GM18858 (cell line): ENCODE results near the gene SERAC1.
A peak's percentile ranks its signal among the peaks of the same experiment; 100 is the strongest.
"Not testable (repeated sequence)": the region's sequence is repeated elsewhere in the genome, so short reads cannot be mapped to it uniquely, and the experiment has no call there.

Experiments used
- ATAC-seq: cut with Tn5 transposase; IDR thresholded peaks from one replicate; pipeline ENCODE4 v1.9.1; 2021; ENCODE audit not compliant: unreplicated experiment

Gene SERAC1

GRCh38 chr6:158168040-158168289 lies at the start of gene SERAC1:
SERAC1 (minus strand) TSS chr6:158168262; CDS start chr6:158158363, 9,899 bp downstream.
- no peak for ATAC-seq

DNA sequence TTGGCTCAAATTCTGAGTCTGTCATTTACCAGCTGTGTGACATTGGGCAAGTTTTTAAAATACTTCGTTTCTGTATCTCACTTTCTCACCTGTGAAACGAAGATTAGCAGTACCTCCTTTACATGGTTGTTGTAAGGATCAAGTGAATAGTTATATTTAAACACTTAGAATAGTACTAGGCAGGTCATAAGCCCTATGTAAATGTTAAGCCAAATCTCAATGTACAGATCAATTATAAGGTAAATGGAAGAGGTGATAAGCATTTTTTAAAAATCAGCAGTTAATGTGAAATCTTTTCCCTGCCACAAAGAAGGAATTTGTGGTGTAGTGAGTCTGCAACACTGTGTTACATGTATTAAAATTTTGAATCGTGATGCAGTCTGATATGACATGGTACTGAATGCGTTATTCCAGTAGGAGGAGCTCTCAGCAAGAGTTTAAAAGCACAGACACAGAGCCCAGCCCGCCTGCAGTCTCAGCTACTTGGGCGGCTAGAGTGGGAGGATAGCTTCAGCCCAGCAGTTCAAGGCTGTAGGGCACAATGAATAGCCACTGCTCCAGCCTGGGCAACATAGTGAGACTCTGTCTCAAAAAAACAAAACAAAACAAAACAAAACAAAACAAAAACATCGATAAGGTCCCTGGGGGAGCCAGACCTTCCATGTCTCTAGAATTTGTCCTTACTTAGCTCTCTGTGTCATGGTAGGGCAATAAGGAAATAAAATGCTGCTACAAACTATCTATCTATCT lies 46.0 kb upstream of the SERAC1 start:
- peak; percentile 84 for ATAC-seq

DNA sequence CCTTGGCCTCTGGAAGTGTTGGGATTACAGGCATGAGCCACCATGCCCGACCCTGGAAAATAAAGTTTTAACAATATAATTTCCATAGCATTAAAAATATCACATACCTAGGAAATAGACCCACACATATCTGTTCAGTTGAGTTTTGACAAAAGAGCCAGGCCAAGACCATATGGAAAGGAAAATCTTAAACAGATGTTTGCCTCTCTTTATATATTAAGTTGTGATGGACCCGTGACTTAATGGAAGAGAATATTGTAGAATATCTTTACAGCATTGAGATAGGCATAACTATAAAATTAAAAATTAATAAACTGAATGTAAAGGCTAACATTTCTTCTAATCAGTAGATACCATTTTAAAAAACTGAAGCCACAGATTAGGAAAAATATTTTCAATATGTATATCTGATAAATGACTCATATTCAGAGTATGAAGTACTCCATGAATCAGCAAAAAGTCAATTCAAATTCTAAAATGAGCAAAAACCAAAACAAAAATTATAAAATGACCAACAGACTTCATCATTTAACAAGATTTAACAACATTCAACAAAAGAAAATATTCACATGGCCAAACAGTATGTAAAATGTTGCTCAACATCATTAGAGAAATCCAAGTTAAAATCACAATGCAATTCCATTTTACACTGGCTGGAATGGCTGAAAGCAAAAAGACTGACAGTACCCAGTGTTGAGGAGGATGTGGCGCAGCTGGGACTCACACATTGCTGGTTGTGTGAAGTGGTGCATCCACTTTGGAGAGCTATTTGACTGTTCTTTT lies 43.4 kb upstream of the SERAC1 start:
- ATAC-seq: no peak

DNA sequence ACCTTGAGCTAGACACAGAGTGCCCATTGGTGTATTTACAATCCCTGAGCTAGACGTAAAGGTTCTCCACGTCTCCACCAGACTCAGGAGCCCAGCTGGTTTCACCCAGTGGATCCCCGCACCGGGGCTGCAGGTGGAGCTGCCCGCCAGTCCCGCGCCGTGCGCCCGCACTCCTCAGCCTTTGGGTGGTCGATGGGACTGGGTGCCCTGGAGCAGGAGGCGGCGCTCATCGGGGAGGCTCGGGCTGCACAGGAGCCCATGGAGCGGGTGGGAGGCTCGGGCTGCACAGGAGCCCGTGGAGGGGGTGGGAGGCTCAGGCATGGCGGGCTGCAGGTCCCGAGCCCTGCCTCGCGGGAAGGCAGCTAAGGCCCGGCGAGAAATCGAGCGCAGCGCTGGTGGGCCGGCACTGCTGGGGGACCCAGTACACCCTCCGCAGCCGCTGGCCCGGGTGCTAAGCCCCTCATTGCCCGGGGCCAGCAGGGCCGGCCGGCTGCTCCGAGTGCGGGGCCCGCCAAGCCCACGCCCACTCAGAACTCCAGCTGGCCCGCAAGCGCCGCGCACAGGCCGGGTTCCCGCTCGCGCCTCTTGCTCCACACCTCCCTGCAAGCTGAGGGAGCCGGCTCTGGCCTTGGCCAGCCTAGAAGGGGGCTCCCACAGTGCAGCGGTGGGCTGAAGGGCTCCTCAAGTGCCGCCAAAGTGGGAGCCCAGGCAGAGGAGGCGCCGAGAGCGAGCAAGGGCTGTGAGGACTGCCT lies 41.7 kb upstream of the SERAC1 start:
- ATAC-seq: not testable (repeated sequence)

DNA sequence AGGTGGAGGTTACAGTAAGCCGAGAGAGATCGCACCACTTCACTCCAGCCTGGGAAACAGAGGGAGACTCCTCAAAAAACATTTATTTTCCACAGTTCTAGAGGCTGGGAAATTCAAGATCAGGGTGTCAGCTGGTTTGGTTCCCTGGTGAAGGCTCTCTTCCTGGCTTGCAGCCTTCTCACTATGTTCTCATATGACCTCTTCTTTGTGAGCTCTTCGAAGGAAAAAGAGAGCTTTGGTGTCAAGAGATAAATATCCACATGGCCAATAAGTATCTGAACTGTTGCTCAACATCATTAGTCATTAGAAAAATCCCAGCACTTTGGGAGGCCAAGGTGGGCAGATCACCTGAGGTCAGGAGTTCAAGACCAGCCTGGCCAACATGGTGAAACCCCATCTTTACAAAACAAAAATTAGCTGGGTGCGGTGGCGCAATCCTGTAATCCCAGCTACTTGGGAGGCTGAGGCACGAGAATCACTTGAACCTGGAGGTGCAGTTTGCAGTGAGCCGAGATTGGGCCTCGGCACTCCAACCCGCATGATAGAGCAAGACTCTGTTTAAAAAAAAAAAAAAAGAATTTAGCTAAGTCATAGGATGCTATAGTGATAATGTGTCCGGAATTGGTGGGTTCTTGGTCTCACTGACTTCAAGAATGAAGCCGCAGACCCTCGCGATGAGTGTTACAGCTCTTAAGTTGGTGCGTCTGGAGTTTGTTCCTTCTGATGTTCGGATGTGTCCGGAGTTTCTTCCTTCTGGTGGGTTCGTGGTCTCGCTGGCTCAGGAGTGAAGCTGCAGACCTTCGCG lies 40.4 kb upstream of the SERAC1 start:
- ATAC-seq: not testable (repeated sequence)

DNA sequence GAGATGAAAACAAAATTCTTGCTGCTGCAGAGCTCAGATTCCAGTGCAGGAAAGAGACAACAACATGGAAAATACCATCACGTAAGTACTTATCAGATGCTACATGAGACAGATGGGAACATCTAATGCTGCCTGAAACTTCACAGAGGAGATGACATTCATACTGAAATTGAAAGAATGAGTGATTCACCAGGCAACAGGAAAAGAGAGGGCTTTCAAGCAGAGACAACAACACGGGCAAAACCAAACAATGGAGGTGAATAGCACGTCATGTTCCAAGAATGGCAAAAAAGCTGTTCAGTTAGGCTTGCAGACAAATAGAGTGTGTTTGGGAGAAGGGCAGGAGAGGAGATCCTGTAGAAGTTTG lies 39.3 kb upstream of the SERAC1 start:
- ATAC-seq: peak; percentile 99

- no peak for ATAC-seq
These were observed 38.8 kb upstream of the SERAC1 start for GRCh38 chr6:158206740-158207421.

- ATAC-seq: no peak
These were observed 37.3 kb upstream of the SERAC1 start for GRCh38 chr6:158205169-158205944.

DNA sequence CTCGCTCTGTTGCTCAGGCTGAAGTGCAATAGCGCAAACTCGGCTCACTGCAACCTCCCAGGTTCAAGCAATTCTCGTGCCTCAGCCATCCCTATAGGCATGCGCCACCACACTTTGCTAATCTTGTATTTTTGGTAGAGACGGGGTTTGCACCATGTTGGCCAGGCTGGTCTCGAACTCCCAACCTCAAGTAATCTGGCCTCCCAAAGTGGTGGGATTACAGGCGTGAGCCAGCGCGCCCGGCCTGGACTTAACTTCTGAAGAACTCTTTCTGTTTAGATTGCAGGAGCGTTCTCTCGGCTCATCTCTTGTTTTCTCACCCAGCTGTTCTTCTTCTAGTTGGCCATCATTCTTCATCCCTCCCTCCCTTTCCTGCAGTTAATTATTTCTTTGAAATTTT lies 30.4 kb upstream of the SERAC1 start:
- ATAC-seq: no peak

- ATAC-seq: no peak
These were observed 26.6 kb upstream of the SERAC1 start for GRCh38 chr6:158194487-158195280.

DNA sequence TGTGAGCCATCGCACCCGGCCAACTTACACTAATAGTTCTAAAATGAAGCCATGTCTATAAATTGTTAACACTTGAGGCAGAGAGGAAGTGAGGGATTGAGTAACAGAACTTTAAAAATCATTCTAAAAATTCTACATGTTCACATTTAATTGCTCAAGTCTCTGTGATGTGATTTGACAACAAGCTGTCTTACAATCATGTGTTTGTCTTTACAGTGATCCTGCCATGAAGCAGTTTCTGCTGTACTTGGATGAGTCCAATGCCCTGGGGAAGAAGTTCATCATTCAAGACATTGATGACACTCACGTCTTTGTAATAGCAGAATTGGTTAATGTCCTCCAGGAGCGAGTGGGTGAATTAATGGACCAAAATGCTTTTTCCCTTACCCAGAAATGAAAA lies 23.7 kb upstream of the SERAC1 start:
- no peak for ATAC-seq

GRCh38 chr6:158191032-158191431 lies 23.0 kb upstream of the SERAC1 start:
- no peak for ATAC-seq

DNA sequence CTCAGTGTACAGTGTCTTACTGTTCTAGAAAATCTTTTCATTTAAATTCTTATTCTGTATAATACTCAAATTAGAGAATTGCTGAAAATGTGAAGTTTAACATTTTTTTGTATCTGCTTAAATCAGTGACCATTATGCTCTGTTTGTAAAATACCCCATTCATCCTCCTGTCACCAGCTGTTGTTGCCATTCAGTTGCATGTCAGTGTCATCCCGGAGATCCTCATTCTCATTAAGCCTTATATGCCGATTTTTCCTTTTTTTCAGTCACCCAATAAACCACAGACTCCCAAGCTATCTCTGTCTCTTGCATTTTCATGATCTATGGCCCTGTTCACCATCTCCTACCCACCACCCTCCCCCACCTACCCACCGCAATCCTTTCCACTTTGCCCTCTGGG lies 20.5 kb upstream of the SERAC1 start:
- ATAC-seq: no peak

DNA sequence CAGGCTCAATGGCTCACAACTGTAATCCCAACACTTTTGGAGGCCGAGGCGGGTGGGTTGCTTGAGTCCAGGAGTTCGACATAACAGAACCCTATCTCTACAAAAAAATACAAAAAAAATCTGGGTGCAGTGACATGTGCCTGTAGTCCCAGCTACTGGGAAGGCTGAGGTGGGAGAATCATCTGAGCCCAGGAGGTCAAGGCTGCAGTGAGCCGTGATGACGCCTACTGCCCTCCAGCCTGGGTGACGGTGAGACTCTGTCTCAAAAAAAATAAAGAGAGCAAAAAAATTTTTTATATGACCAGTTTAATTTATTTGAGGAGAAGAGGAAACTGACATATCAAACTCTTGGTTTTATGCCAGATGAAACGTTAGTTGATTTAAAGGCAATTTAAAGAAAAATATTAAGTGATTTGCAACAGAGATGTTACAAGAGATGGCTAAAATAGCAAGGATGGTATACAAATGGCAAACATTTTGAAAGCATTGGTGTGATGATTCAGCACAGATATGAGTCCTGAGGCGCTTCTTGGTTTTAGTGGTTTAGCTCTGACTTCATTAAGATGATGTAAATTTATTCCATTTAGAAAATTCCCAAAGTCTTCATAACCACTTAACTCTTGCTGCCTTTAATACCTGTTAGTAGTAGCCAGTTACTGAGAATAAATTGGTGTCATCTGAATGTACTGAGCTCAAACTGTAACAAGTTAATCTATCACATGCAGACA lies 17.8 kb upstream of the SERAC1 start:
- ATAC-seq: no peak

DNA sequence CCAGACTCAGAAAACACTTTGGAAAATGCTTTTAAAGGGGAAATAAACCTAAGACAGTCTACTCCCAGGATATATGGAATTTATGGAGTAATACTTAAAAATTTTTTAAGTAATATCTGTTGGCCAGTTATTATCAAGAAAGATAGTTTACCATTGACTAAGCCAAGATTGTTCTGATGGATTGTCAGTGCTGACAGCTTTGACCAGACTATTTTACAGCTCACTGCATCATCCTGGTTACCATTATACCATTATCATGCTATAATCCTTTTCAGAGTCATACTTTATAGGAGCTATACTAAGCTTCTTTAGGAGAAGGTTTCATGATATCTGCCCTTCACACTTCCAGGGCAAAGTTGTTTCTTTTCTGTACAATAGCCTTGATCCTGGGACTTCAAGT lies 16.5 kb upstream of the SERAC1 start:
- ATAC-seq: no peak

- ATAC-seq: not testable (repeated sequence)
These were observed 15.3 kb upstream of the SERAC1 start for GRCh38 chr6:158183174-158183972.

- ATAC-seq: not testable (repeated sequence)
These were observed 9.7 kb upstream of the SERAC1 start for GRCh38 chr6:158177712-158178111.

- ATAC-seq: no peak
These were observed 7.0 kb upstream of the SERAC1 start for GRCh38 chr6:158175111-158175510.
